K562 (cell line): ENCODE measurements around the gene TNIP1. TPM values are rescaled to one million over a fixed set of nuclear protein-coding genes. Genes with fewer than 3 reads are reported as not detected.

ENCODE experiments used
- CBFB ChIP-seq: sonication (generic); formaldehyde crosslinking; IDR thresholded peaks from 2 replicates; pipeline ENCODE4 v1.4.0; 2020; ENCODE audit warnings: mild to moderate bottlenecking, missing genetic modification reagents
- MCM7 ChIP-seq, 2 experiments: fragments of 450-650 bp; IDR thresholded peaks; 2 replicates each; pipeline ENCODE4 v1.6.1; 2016 to 2018
- MEIS2 ChIP-seq: fragments of 450-650 bp; IDR thresholded peaks from 2 replicates; pipeline ENCODE4 v1.6.1; 2014; ENCODE audit warnings: mild to moderate bottlenecking; ENCODE audit not compliant: partially characterized antibody
- NR2C1 ChIP-seq, 2 experiments: fragments of 450-650 bp; IDR thresholded peaks; 2 replicates each; pipeline ENCODE4 v1.6.1; 2017; ENCODE audit warnings: mild to moderate bottlenecking in 2 of 2, antibody characterized with exemption in 1 of 2, inconsistent platforms in 1 of 2, missing compliant biosample characterization in 1 of 2, missing genetic modification characterization in 1 of 2
- SIN3B ChIP-seq: fragments of 450-650 bp; IDR thresholded peaks from 2 replicates; pipeline ENCODE4 v1.6.1; 2017; ENCODE audit warnings: low read depth, mild to moderate bottlenecking, moderate library complexity
- SMAD4 ChIP-seq: fragments of 250-450 bp; sonication (Bioruptor Pico); conservative IDR thresholded peaks from 2 replicates; pipeline ENCODE4 v1.8.0; 2021; ENCODE audit warnings: inconsistent platforms, mild to moderate bottlenecking, moderate library complexity
- SMARCE1 ChIP-seq: fragments of 450-650 bp; IDR thresholded peaks from 2 replicates; pipeline ENCODE4 v1.7.1; 2016; ENCODE audit warnings: mild to moderate bottlenecking
- TCF3 ChIP-seq: sonication (generic); formaldehyde crosslinking; IDR thresholded peaks from 2 replicates; pipeline ENCODE4 v1.4.0; 2020; ENCODE audit warnings: mild to moderate bottlenecking, missing genetic modification reagents
- XRCC5 ChIP-seq: fragments of 200-400 bp; formaldehyde crosslinking; IDR thresholded peaks from 2 replicates; pipeline ENCODE4 v1.6.1; 2017; ENCODE audit warnings: low read depth, mild to moderate bottlenecking, low read length
- ZNF75A ChIP-seq: fragments of 450-650 bp; formaldehyde crosslinking; IDR thresholded peaks from 2 replicates; pipeline ENCODE4 v1.4.0; 2020; ENCODE audit warnings: mild to moderate bottlenecking
- polyA plus RNA-seq, 8 experiments: library from polyadenylated mRNA; depleted of rRNA in 4 of 8; stranded (reverse) in 5 of 8; unstranded in 3 of 8; fragments of >200 nt; fragmentation: Nextera tagmentation in 2 of 8; fragmentation: Illumina TruSeq in 1 of 8; extraction: Ambion mirVana in 2 of 8; extraction: Trizol in 1 of 8; gene quantifications; 2 replicates each; pipeline versions ENCODE4 v1.2.1 to v1.2.3, GENCODE V29; 2011 to 2014; ENCODE audit warnings: inconsistent platforms in 1 of 8, missing spikeins in 1 of 8
- total RNA-seq, 7 experiments: library from RNA; depleted of rRNA in 6 of 7; stranded (reverse); fragments of >200 nt in 6 of 7; fragmentation: Illumina TruSeq in 2 of 7; extraction: Trizol in 2 of 7; gene quantifications; 2 replicates each; pipeline versions ENCODE4 v1.2.1 to v1.2.3, GENCODE V29; 2011 to 2021; ENCODE audit warnings: low replicate concordance in 1 of 7
- TF ChIP-seq, protein P1 (sequence below), 2 experiments: fragments of 450-650 bp; formaldehyde crosslinking in 1 of 2; IDR thresholded peaks; 2 replicates each; pipeline versions ENCODE4 v1.4.0 to v1.6.1; 2014 to 2020; ENCODE audit warnings: mild to moderate bottlenecking in 2 of 2, borderline replicate concordance in 1 of 2, low read depth in 1 of 2
- TF ChIP-seq, protein P2 (sequence below): fragments of 450-650 bp; IDR thresholded peaks from 2 replicates; pipeline ENCODE4 v1.6.1; 2018; ENCODE audit not compliant: partially characterized antibody
- TF ChIP-seq, protein P3 (sequence below): fragments of 200-800 bp; sonication (Bioruptor generic); IDR thresholded peaks from 2 replicates; pipeline ENCODE4 v1.6.1; 2017; ENCODE audit warnings: missing genetic modification characterization, missing compliant biosample characterization
- TF ChIP-seq, protein P4 (sequence below): sonication (generic); formaldehyde crosslinking; IDR thresholded peaks from 2 replicates; pipeline ENCODE4 v1.8.0; 2022; ENCODE audit warnings: mild to moderate bottlenecking, missing genetic modification reagents

Gene TNIP1
- total and polyA plus RNA-seq, 9 of the 15 experiments (the other 6 are each of a cell fraction or from before 2014, with no cell fraction given), result 0.46 to 41.0 (median 24.6) TPM

DNA sequence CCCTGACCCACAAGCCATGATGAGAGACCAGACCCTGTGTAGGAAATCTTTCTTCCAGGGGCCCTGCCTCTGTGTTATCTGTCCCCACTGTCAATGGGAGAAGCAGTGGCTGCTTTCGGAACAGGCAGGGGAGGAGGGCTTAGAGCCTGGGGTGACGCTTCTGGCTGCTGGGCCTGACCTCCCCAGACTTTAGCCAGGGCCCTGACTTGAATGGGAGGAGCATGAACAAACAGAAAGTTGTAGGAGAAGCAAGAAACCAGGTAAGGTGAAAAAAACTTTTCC is 72.7 kb downstream of the TNIP1 start (continued):
- TF ChIP-seq, protein P1, sequence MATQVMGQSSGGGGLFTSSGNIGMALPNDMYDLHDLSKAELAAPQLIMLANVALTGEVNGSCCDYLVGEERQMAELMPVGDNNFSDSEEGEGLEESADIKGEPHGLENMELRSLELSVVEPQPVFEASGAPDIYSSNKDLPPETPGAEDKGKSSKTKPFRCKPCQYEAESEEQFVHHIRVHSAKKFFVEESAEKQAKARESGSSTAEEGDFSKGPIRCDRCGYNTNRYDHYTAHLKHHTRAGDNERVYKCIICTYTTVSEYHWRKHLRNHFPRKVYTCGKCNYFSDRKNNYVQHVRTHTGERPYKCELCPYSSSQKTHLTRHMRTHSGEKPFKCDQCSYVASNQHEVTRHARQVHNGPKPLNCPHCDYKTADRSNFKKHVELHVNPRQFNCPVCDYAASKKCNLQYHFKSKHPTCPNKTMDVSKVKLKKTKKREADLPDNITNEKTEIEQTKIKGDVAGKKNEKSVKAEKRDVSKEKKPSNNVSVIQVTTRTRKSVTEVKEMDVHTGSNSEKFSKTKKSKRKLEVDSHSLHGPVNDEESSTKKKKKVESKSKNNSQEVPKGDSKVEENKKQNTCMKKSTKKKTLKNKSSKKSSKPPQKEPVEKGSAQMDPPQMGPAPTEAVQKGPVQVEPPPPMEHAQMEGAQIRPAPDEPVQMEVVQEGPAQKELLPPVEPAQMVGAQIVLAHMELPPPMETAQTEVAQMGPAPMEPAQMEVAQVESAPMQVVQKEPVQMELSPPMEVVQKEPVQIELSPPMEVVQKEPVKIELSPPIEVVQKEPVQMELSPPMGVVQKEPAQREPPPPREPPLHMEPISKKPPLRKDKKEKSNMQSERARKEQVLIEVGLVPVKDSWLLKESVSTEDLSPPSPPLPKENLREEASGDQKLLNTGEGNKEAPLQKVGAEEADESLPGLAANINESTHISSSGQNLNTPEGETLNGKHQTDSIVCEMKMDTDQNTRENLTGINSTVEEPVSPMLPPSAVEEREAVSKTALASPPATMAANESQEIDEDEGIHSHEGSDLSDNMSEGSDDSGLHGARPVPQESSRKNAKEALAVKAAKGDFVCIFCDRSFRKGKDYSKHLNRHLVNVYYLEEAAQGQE (IDR thresholded peaks at IDR 0.05; ENCODE audit: borderline replicate concordance), result no peak
- TF ChIP-seq, protein P1 (CRISPR knock-in tag; IDR thresholded peaks at IDR 0.05; ENCODE audit: low read depth), result no peak
- TF ChIP-seq, protein P2, sequence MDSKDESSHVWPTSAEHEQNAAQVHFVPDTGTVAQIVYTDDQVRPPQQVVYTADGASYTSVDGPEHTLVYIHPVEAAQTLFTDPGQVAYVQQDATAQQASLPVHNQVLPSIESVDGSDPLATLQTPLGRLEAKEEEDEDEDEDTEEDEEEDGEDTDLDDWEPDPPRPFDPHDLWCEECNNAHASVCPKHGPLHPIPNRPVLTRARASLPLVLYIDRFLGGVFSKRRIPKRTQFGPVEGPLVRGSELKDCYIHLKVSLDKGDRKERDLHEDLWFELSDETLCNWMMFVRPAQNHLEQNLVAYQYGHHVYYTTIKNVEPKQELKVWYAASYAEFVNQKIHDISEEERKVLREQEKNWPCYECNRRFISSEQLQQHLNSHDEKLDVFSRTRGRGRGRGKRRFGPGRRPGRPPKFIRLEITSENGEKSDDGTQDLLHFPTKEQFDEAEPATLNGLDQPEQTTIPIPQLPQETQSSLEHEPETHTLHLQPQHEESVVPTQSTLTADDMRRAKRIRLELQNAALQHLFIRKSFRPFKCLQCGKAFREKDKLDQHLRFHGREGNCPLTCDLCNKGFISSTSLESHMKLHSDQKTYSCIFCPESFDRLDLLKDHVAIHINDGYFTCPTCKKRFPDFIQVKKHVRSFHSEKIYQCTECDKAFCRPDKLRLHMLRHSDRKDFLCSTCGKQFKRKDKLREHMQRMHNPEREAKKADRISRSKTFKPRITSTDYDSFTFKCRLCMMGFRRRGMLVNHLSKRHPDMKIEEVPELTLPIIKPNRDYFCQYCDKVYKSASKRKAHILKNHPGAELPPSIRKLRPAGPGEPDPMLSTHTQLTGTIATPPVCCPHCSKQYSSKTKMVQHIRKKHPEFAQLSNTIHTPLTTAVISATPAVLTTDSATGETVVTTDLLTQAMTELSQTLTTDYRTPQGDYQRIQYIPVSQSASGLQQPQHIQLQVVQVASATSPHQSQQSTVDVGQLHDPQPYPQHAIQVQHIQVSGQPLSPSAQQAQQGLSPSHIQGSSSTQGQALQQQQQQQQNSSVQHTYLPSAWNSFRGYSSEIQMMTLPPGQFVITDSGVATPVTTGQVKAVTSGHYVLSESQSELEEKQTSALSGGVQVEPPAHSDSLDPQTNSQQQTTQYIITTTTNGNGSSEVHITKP, result no peak
- TF ChIP-seq ZNF75A (CRISPR knock-in tag) (no peak), CBFB (0 out of 2 replicates have a peak, but pooled peaks have one; percentile 7), MEIS2 (peak; percentile 19), TCF3 (no peak; the same call in 1 of the 2 replicates), MCM7 (IDR thresholded peaks at IDR 0.05) (no peak), SMAD4 (CRISPR knock-in tag) (0 out of 2 replicates have a peak, but pooled peaks have one; percentile 26), XRCC5 (no peak), SIN3B (no peak), SMARCE1 (no peak), NR2C1 (IDR thresholded peaks at IDR 0.05) (no peak), NR2C1 (tag; IDR thresholded peaks at IDR 0.05) (0 out of 2 replicates have a peak, but pooled peaks have one; percentile 27)
- TF ChIP-seq, protein P3, sequence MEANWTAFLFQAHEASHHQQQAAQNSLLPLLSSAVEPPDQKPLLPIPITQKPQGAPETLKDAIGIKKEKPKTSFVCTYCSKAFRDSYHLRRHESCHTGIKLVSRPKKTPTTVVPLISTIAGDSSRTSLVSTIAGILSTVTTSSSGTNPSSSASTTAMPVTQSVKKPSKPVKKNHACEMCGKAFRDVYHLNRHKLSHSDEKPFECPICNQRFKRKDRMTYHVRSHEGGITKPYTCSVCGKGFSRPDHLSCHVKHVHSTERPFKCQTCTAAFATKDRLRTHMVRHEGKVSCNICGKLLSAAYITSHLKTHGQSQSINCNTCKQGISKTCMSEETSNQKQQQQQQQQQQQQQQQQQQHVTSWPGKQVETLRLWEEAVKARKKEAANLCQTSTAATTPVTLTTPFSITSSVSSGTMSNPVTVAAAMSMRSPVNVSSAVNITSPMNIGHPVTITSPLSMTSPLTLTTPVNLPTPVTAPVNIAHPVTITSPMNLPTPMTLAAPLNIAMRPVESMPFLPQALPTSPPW (CRISPR knock-in tag), result peak; percentile 34; the same call in 1 of the 2 replicates
- TF ChIP-seq, protein P4, sequence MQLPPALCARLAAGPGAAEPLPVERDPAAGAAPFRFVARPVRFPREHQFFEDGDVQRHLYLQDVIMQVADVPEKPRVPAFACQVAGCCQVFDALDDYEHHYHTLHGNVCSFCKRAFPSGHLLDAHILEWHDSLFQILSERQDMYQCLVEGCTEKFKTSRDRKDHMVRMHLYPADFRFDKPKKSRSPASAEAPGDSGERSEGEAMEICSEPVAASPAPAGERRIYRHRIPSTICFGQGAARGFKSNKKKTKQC (CRISPR knock-in tag), result no peak
